IPS DF 19.7 (cell line): ENCODE measurements around the gene SLC39A10.
"Not testable (repeated sequence)": the region's sequence is repeated elsewhere in the genome, so short reads cannot be mapped to it uniquely, and the experiment has no call there.

Experiments
- DNase-seq: peaks from one replicate; pipeline ENCODE4 v3.0.0-alpha.2; 2013; ENCODE audit warnings: low read depth, low spot score

The SLC39A10 gene

GRCh38 chr2:195656859-195657633 lies at the start of gene SLC39A10:
TSS of gene SLC39A10 (plus strand) at chr2:195657226. CDS start at chr2:195680043, 22,817 bp downstream.
- DNase-seq = peak; percentile 88

GRCh38 chr2:195608768-195609454 lies 48.1 kb upstream of the SLC39A10 start:
- no peak for DNase-seq

- DNase-seq = no peak
These were observed 46.3 kb upstream of the SLC39A10 start for GRCh38 chr2:195610717-195611116.

GRCh38 chr2:195612611-195613495 lies 44.2 kb upstream of the SLC39A10 start:
- DNase-seq = peak; percentile 96

GRCh38 chr2:195613922-195614321 lies 43.1 kb upstream of the SLC39A10 start:
- DNase-seq = no peak

- no peak for DNase-seq
These were observed 37.4 kb upstream of the SLC39A10 start for GRCh38 chr2:195619590-195619989.

- DNase-seq = no peak
These were observed 36.5 kb upstream of the SLC39A10 start for GRCh38 chr2:195620501-195620900.

- no peak for DNase-seq
These were observed 34.1 kb upstream of the SLC39A10 start for GRCh38 chr2:195622966-195623365.

- DNase-seq = no peak
These were observed 30.5 kb upstream of the SLC39A10 start for GRCh38 chr2:195626507-195626906.

GRCh38 chr2:195628666-195629065 lies 28.4 kb upstream of the SLC39A10 start:
- DNase-seq = no peak

- DNase-seq = no peak
These were observed 24.0 kb upstream of the SLC39A10 start for GRCh38 chr2:195632856-195633572.

GRCh38 chr2:195633573-195633870 lies 23.5 kb upstream of the SLC39A10 start:
- no peak for DNase-seq

- DNase-seq = no peak
These were observed 23.1 kb upstream of the SLC39A10 start for GRCh38 chr2:195633974-195634373.

GRCh38 chr2:195636890-195637289 lies 20.1 kb upstream of the SLC39A10 start:
- DNase-seq = no peak

- DNase-seq = no peak
These were observed 18.3 kb upstream of the SLC39A10 start for GRCh38 chr2:195638750-195639149.

- no peak for DNase-seq
These were observed 17.7 kb upstream of the SLC39A10 start for GRCh38 chr2:195639238-195639858.

GRCh38 chr2:195639959-195640358 lies 17.1 kb upstream of the SLC39A10 start:
- no peak for DNase-seq

GRCh38 chr2:195642027-195642678 lies 14.9 kb upstream of the SLC39A10 start:
- no peak for DNase-seq

- no peak for DNase-seq
These were observed 14.4 kb upstream of the SLC39A10 start for GRCh38 chr2:195642679-195643068.

- not testable (repeated sequence) for DNase-seq
These were observed 12.3 kb upstream of the SLC39A10 start for GRCh38 chr2:195644708-195645107.

GRCh38 chr2:195645413-195645812 lies 11.6 kb upstream of the SLC39A10 start:
- no peak for DNase-seq
